ENCODE data around the gene DAPL1. TPM values are rescaled to one million over a fixed set of nuclear protein-coding genes. Genes with fewer than 3 reads are reported as not detected.

Gene DAPL1
- total RNA-seq, 2 donors from 2014 or later, result 0.48 TPM; not detected in 1

- H3K4me1 ChIP-seq, result no peaks in the 10 kb centered on the region
- H3K9me3 ChIP-seq, result no peaks in the 10 kb centered on the region
- TF ChIP-seq, protein P1, sequence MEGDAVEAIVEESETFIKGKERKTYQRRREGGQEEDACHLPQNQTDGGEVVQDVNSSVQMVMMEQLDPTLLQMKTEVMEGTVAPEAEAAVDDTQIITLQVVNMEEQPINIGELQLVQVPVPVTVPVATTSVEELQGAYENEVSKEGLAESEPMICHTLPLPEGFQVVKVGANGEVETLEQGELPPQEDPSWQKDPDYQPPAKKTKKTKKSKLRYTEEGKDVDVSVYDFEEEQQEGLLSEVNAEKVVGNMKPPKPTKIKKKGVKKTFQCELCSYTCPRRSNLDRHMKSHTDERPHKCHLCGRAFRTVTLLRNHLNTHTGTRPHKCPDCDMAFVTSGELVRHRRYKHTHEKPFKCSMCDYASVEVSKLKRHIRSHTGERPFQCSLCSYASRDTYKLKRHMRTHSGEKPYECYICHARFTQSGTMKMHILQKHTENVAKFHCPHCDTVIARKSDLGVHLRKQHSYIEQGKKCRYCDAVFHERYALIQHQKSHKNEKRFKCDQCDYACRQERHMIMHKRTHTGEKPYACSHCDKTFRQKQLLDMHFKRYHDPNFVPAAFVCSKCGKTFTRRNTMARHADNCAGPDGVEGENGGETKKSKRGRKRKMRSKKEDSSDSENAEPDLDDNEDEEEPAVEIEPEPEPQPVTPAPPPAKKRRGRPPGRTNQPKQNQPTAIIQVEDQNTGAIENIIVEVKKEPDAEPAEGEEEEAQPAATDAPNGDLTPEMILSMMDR (IDR thresholded peaks at IDR 0.05), result no peak
- H3K36me3 ChIP-seq, result no peaks in the 10 kb centered on the region
- no peak overlapping the region for H3K27ac ChIP-seq
- no peak for DNase-seq
- H3K27me3 ChIP-seq, result no peaks in the 10 kb centered on the region
- H3K4me3 ChIP-seq, result no peak overlapping the region
- intact Hi-C loops (cut with DNase I), result no loop called here
- H3K9ac ChIP-seq (ENCODE audit: low read depth in 2 of 2, low read length in 2 of 2), result no peak overlapping the region
Observed at GRCh38 chr2:158760887-158761286, 34.2 kb upstream of the DAPL1 start.

GRCh38 chr2:158761621-158762020 is 33.5 kb upstream of the DAPL1 start:
- no peak overlapping the region for H3K9ac ChIP-seq (ENCODE audit: low read depth in 2 of 2, low read length in 2 of 2)
- no peaks in the 10 kb centered on the region for H3K36me3 ChIP-seq
- no peak overlapping the region for H3K27ac ChIP-seq
- no peaks in the 10 kb centered on the region for H3K9me3 ChIP-seq
- H3K4me3 ChIP-seq, result no peak overlapping the region
- no peak for DNase-seq
- TF ChIP-seq, protein P1 (IDR thresholded peaks at IDR 0.05), result no peak
- intact Hi-C loops (cut with DNase I), result no loop called here
- no peaks in the 10 kb centered on the region for H3K4me1 ChIP-seq
- H3K27me3 ChIP-seq, result no peaks in the 10 kb centered on the region

GRCh38 chr2:158762336-158762735 is 32.8 kb upstream of the DAPL1 start:
- no peaks in the 10 kb centered on the region for H3K27me3 ChIP-seq
- intact Hi-C loops (cut with DNase I), result no loop called here
- H3K36me3 ChIP-seq, result no peaks in the 10 kb centered on the region
- H3K9ac ChIP-seq (ENCODE audit: low read depth in 2 of 2, low read length in 2 of 2), result no peak overlapping the region
- no peaks in the 10 kb centered on the region for H3K9me3 ChIP-seq
- H3K4me1 ChIP-seq, result no peaks in the 10 kb centered on the region
- H3K4me3 ChIP-seq, result no peak overlapping the region
- TF ChIP-seq, protein P1 (IDR thresholded peaks at IDR 0.05), result no peak
- no peak overlapping the region for H3K27ac ChIP-seq
- no peak for DNase-seq

- Histone ChIP-seq H3K4me1 (no peaks in the 10 kb centered on the region), H3K36me3 (no peaks in the 10 kb centered on the region), H3K4me3 (no peak overlapping the region), H3K9ac (ENCODE audit: low read depth in 2 of 2, low read length in 2 of 2) (no peak overlapping the region), H3K9me3 (no peaks in the 10 kb centered on the region), H3K27me3 (no peaks in the 10 kb centered on the region), H3K27ac (no peak overlapping the region)
- TF ChIP-seq, protein P1 (IDR thresholded peaks at IDR 0.05), result no peak
- intact Hi-C loops (cut with DNase I), result no loop called here
- DNase-seq, result no peak
Observed at GRCh38 chr2:158766524-158766923, 28.6 kb upstream of the DAPL1 start.

- Histone ChIP-seq H3K27me3 (no peaks in the 10 kb centered on the region), H3K9me3 (no peaks in the 10 kb centered on the region), H3K36me3 (no peaks in the 10 kb centered on the region), H3K9ac (ENCODE audit: low read depth in 2 of 2, low read length in 2 of 2) (no peak overlapping the region), H3K4me3 (no peak overlapping the region), H3K4me1 (no peaks in the 10 kb centered on the region), H3K27ac (no peak overlapping the region)
- intact Hi-C loops (cut with DNase I), result no loop called here
- DNase-seq, result no peak
- TF ChIP-seq, protein P1 (IDR thresholded peaks at IDR 0.05), result no peak
Observed at GRCh38 chr2:158772306-158773078, 22.6 kb upstream of the DAPL1 start.
